ENCODE results near the gene GALK2. TPM values are rescaled to one million over a fixed set of nuclear protein-coding genes. Genes with fewer than 3 reads are reported as not detected.

The GALK2 gene
- total RNA-seq, 2 experiments from 2014 or later, result 11.5 to 11.9 TPM

DNA sequence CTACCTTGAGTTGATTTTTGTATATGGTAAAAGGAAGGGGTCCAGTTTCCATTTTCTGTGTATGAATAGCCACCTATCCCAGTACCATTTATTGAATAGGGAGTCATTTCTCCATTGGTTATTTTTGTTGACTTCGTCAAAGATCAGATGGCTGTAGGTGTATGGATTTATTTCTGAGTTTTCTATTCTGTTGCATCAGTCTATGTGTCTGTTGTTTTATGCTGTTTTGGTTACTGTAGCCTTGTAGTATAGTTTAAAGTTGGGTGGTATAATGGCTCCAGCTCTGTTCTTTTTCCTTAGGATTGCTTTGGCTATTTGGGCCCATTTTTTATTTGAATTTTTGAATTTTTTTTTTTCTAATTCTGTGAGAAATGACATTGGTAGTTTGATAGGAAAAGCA lies 127.5 kb downstream of the GALK2 start:
- Mint-ChIP-seq H3K4me3 (no peak overlapping the region), H3K36me3 (ENCODE audit: low read depth) (peaks cover 94% of the 10 kb centered on the region), H3K27me3 (no peaks in the 10 kb centered on the region), H3K9me3 (no peaks in the 10 kb centered on the region), H3K4me1 (ENCODE audit: low read depth) (peaks cover 26% of the 10 kb centered on the region), H3K27ac (no peak overlapping the region)
- Histone ChIP-seq H3K27ac (ENCODE audit: low read depth in 1 of 2, low read length in 2 of 2) (no peak overlapping the region), H3K27me3 (ENCODE audit: control insufficient read depth in 1 of 2, insufficient read depth in 2 of 2, low read length in 2 of 2) (no peaks in the 10 kb centered on the region), H3K4me3 (ENCODE audit: low read length) (no peak overlapping the region), H3K4me1 (ENCODE audit: insufficient read depth, low read length) (no peaks in the 10 kb centered on the region), H3K36me3 (ENCODE audit: insufficient read depth, low read length) (peaks cover 25% of the 10 kb centered on the region), H3K9me3 (ENCODE audit: control insufficient read depth in 1 of 2, insufficient read depth in 1 of 2, low read length in 2 of 2) (no peaks in the 10 kb centered on the region)
- ChIA-PET CTCF (no interaction called here), POLR2A (no interaction called here)
- TF ChIP-seq CTCF (IDR thresholded peaks at IDR 0.05), result no peak
- intact Hi-C loops (cut with DNase I, micrococcal nuclease), result no loop called here
- DNase-seq (no peak), ATAC-seq (ENCODE audit: poor library complexity) (no peak)

DNA sequence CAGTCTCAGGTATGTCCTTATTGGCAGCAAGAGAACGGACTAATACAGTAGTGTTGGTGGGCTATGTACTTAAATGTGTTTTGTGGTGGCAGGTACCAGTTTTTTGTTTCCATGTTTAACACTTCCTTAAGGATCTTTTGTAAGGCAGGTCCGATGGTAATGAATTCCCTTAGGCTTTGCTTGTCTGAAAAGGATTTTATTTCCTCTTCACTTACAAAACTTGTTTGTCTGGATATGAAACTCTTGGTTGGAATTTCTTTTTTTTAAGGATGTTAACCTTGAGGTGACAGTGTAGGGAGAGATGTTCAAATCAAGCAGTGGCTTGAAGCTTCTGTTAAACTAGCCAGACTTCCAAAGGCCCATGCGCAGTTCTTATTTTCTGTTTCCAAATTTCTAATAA lies 130.8 kb downstream of the GALK2 start:
- Mint-ChIP-seq H3K4me3 (no peak overlapping the region), H3K4me1 (ENCODE audit: low read depth) (peaks cover 32% of the 10 kb centered on the region), H3K9me3 (no peaks in the 10 kb centered on the region), H3K36me3 (ENCODE audit: low read depth) (peaks cover 94% of the 10 kb centered on the region), H3K27ac (no peak overlapping the region), H3K27me3 (no peaks in the 10 kb centered on the region)
- peaks cover 31% of the 10 kb centered on the region for H3K36me3 ChIP-seq (ENCODE audit: insufficient read depth, low read length)
- no peak overlapping the region for H3K4me3 ChIP-seq (ENCODE audit: low read length)
- ChIA-PET CTCF (no interaction called here), POLR2A (no interaction called here)
- H3K27me3 ChIP-seq (ENCODE audit: control insufficient read depth in 1 of 2, insufficient read depth in 2 of 2, low read length in 2 of 2), result no peaks in the 10 kb centered on the region
- TF ChIP-seq CTCF (IDR thresholded peaks at IDR 0.05), result no peak
- no peak for ATAC-seq (ENCODE audit: poor library complexity)
- H3K27ac ChIP-seq (ENCODE audit: low read depth in 1 of 2, low read length in 2 of 2), result no peak overlapping the region
- intact Hi-C loops (cut with DNase I, micrococcal nuclease), result no loop called here
- no peaks in the 10 kb centered on the region for H3K9me3 ChIP-seq (ENCODE audit: control insufficient read depth in 1 of 2, insufficient read depth in 1 of 2, low read length in 2 of 2)
- no peak for DNase-seq
- no peaks in the 10 kb centered on the region for H3K4me1 ChIP-seq (ENCODE audit: insufficient read depth, low read length)

GRCh38 chr15:49301562-49301961 lies 131.5 kb downstream of the GALK2 start:
- DNase-seq (no peak), ATAC-seq (ENCODE audit: poor library complexity) (no peak)
- Mint-ChIP-seq H3K27me3 (no peaks in the 10 kb centered on the region), H3K27ac (no peak overlapping the region), H3K4me3 (no peak overlapping the region), H3K4me1 (ENCODE audit: low read depth) (peaks cover 32% of the 10 kb centered on the region), H3K36me3 (ENCODE audit: low read depth) (peaks cover 94% of the 10 kb centered on the region), H3K9me3 (no peaks in the 10 kb centered on the region)
- no peaks in the 10 kb centered on the region for H3K27me3 ChIP-seq (ENCODE audit: control insufficient read depth in 1 of 2, insufficient read depth in 2 of 2, low read length in 2 of 2)
- ChIA-PET CTCF (no interaction called here), POLR2A (no interaction called here)
- TF ChIP-seq CTCF (IDR thresholded peaks at IDR 0.05), result no peak
- H3K9me3 ChIP-seq (ENCODE audit: control insufficient read depth in 1 of 2, insufficient read depth in 1 of 2, low read length in 2 of 2), result no peaks in the 10 kb centered on the region
- no peak overlapping the region for H3K4me3 ChIP-seq (ENCODE audit: low read length)
- peaks cover 25% of the 10 kb centered on the region for H3K36me3 ChIP-seq (ENCODE audit: insufficient read depth, low read length)
- H3K27ac ChIP-seq (ENCODE audit: low read depth in 1 of 2, low read length in 2 of 2), result no peak overlapping the region
- H3K4me1 ChIP-seq (ENCODE audit: insufficient read depth, low read length), result no peaks in the 10 kb centered on the region
- intact Hi-C loops (cut with DNase I, micrococcal nuclease), result no loop called here

Measured in CD4-positive, alpha-beta T cell (primary cell).